HG03354 (cell line): ENCODE measurements around the gene COBL.

ENCODE experiments used
- ATAC-seq: cut with Tn5 transposase; IDR thresholded peaks from one replicate; pipeline ENCODE4 v1.9.1; 2021; ENCODE audit warnings: mild to moderate bottlenecking; ENCODE audit not compliant: unreplicated experiment, poor library complexity, severe bottlenecking

Gene COBL

DNA sequence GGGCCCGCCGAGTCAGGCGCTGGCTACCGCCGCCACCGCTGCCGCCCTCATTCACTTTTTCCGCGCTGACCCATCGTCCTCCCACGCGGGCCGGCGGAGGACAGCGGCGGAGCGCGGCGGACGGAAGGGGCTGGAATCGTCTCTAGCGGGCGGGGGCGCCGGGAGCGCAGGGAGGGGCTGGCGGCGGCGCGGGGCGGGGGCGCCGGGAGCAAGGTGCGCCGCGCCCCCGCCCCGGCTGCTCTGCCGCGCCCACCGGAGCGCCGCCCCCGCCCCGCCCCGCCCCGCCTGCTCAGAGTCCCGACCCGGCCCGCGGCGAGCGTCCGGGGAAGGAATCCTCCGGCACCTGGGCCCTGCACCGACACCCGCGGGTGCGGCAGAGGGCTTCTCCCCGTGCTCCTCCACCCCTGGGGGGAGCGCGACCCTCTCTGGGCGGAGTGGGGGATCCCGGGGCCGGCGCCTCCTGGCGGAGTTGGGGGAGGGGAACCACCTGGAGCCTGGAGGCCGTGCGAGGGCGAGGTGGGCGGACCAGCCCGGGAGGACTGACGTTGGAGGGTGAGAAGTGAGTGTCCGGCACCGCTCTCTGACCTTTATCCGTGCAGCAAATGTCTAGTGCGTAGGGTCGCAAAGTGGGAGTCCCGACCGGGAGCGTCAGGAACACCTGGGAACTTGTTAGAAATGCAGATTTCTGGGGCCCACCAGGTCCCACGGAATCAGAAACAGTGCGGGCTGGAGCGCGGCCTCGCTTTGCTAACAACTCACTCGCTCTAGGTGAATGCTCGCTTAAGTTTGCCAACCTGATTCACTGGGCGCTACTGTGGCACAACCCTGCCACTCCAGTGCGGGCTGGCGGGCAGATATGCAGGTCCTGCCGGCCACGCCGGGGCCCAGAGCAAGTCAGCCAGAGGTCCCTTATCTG is at the start of gene COBL:
Gene COBL, minus strand, starts transcription at position 144 of the 916 bp plus-strand sequence. CDS start 176 bp downstream, outside the sequence.
- ATAC-seq = peak; percentile 22

DNA sequence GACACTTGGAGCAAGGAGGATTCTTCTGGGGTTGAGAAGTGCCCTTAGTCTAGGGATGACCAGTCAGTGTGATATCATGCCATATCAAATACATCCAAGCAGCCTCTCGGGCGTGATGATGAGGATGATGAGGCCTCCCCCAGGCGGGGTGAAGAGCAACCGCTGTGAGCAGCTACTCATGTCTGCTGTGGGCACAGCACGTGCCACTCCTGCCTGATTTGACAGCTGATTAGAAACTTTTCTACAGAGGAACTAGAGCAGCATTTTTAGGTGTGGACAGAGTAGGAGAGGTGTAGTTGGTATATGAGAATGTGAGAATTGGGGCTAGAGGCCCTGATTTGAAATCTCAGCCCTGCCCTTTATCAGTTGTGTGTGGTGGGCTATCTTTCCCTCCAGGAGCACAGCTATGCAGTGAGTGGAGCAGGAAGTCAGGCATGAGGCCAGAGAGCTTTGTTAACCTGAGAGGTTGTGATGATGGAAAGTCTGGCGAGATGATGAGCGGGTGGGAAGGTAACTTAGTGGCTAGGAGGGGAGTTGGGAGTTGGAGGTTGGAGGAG is 49.6 kb upstream of the COBL start:
- no peak for ATAC-seq

- no peak for ATAC-seq
Observed at GRCh38 chr7:51357821-51358220, 41.2 kb upstream of the COBL start.

DNA sequence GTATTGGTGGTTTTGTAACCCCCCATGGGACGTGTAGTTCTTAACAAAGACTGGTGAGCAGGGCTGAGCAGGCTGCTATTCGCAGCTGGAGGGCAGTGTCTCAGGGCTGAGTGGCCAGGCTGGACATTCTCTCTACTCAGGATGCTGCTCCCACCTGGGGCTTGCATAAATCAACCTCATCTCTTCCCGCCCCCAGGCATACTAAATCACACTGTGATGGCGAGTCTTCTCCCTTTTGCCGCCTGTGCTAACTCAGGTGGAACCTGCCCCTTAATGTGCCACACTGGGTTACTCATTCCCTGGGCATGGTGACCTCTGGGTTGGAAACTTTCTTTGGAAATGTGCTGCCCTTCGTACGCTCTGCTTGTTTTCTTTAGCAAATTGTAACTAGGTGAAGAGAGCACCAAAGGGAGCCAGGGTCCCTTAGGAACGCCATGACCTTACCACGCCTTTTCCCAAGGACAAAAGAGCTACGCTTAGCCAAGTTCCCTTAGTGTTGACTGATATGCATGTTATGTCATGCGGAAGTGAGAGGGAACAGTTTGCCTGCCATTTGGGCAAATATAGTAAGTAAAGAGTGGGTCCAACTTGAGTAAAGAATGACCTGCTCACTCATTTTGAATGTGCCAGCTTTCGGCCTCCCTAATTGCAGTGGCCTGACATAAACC is 40.4 kb upstream of the COBL start:
- ATAC-seq = no peak

- ATAC-seq = no peak
Observed at GRCh38 chr7:51354897-51355296, 38.3 kb upstream of the COBL start.

DNA sequence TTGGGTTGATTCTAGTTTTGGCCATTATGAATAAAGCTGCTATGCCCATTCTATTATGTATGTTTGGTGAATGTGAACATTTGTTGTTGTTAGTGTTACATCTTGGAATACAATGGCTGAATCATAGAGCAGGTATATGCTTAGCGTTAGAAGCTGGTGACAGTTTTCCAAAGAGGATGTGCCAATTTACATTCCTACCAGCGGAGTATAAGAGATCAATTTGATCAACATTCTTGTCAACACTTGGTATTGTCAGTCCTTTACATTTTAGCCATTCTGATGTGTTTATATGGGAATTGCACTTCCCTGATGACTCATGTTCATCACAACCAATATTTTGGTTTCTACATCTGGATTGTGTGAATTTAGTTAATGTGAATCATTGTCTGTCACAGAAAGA is 37.8 kb upstream of the COBL start:
- no peak for ATAC-seq

- no peak for ATAC-seq
Observed at GRCh38 chr7:51352174-51353100, 35.8 kb upstream of the COBL start.

- ATAC-seq = no peak
Observed at GRCh38 chr7:51351661-51352060, 35.1 kb upstream of the COBL start.

DNA sequence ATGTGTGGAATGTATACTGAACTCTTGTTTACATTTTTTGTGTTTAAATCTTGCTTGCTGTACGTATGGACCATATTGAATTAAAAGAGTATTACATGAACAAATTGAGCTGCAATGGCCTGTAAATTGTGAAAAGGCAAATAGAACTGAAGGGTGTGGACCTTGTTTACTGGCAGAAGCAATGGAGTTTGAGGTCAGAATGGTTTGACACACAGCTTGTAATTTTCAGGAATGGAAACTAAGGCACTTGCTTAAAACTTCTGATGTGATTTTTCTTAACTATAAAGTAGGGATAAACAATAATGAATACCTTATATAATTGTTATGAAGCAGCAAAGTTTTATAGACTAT is 33.9 kb upstream of the COBL start:
- no peak for ATAC-seq

GRCh38 chr7:51349820-51350545 is 33.4 kb upstream of the COBL start:
- ATAC-seq = no peak

DNA sequence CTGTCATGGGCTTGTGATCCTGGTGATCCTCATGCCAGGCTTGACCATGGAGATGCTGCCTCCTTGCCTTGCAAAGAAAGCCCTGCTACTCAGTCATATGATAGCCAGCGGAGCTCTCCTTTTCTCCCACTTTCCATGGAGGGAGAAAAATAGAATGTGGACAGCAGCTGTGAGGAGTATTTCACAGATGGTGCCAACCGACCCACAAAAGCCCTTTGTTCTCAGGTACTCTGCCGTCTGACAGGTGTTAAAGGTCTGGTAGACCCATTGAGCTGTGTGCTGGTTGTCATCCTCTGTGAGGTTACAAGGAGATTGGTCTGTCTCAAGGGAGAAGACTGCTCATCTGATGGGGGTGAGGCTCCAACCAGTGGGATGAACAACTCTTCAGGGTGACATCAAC is 29.5 kb upstream of the COBL start:
- ATAC-seq = no peak

DNA sequence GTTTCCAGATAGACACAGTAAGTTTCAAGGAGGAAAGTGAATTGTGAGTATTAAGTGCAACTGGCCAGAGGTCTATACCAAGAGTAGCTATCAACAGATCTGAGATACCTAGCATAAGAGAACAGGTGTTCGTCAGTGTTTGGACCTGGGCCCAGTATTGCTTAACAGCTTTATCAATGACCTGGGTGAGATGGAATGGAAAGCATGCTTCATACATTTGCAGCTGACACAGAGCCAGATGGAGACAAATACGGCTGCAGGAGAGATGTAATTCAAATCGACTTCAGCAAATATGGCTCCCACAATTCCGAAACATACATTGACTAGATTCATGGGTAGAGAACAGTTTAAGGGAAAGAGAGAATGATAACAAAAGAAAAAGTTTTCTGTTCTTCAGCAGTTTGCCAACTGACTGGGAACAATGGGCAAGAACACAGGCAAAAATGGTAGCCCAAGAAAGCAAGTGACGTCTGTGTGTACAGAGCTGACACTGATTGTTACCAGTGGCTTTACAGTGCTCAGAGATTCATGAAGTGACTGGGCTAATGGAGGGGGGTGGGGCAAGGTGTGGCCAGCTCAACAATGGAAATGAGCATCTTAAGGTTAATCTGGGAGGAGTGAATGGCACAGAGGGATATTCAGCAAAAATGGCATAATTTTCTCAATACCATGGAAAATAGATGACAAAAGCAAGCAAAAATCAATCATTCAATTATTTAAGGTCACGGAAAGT is 28.0 kb upstream of the COBL start:
- ATAC-seq = no peak

DNA sequence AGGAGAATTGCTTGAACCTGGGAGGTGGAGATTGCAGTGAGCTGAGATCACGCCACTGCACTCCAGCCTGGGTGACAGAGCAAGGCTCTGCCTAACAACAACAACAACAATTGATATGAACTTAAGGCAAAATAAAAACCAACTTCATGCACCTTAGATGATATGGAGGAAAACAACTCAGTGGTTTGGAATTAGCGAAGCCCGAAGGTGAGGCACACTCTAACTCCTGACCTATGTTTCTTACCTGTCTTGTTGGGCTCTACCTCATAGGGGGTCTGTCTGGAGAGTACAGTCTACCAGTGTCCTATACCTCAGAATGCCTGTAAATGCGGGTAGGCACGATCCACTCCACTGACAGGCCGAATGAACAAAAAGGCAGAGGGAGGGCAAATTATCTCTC is 24.3 kb upstream of the COBL start:
- ATAC-seq = no peak

DNA sequence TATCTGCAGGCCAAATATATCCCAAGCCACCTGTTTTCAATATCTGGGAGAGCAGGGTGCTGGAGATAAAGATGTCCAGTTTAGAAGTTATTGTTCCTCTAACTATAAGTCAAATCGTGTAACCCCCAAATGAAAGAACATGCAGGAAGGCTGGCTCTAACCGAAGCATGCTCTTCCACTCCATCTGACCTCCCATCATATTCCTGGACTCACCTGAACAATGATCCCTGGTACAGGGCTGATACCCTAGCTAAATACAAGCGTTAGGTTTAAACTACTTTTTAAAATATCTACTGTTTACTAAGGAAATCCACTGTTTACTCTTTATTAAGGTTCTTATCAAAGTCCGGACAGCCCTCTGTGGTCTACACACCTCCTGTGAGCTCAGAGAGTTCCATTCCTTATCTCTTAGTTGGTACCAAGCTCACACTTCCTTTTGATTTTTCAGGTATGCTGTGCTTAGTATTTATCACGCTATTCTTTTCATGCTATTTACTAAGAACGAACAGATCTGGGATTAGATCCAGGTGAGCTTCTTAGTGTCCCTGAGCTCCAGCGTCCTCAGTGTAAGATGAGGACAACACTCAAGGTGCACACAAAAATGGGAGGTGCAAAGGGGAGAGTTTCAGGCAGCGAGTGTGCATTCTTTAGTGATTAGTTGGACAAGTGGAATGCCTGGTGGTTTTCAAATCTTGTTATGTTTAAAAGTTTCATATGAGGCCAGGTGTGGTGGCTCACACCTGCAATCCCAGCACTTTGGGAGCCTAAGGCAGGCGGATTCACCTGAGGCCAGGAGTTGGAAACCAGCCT is 23.6 kb upstream of the COBL start:
- ATAC-seq = no peak

GRCh38 chr7:51335057-51335456 is 18.4 kb upstream of the COBL start:
- no peak for ATAC-seq

DNA sequence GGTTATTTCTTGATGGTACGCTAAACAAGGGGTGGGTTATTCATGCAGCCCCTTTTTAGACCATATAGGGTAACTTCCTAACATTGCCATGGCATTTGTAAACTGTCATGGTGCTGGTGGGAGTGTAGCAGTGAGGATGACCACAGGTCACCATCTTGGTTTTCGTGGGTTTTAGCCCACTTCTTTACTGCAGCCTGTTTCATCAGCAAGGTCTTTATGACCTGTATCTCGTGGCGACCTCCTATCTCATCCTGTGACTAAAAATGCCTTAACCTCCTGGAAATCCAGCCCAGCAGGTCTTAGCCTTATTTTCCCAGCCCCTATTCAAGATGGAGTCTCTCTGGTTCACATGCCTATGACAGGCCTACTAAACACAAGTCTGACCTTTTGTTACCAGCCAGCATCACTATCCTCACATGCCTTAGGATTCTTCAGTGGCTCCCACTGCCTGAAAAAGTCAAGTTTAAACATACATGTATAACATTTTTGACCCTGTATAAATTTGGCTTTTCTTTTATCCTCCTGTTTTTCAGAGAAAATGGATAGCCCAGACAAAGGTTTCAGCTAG is 13.2 kb upstream of the COBL start:
- ATAC-seq = no peak

DNA sequence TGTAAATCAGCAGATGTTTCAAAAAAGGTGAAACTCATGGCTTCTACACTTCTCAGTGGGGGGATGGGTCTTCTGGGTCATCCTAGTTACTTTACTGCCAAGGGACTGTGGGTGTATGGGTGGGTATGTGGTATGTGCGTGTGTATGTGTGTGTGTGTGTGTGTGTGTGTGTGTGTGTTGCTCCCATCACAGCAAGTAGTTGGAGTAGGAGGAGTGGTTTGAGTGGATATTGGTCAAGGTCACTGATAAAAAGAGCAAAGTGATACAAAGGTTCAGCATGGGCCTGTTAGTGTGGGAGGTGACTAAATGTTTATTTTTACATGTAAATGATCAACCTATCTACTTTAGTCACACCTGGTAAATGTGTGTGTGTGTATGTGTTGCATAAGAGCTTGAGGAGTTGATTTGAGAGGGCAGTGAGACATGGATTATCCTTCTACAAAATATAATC is 11.8 kb upstream of the COBL start:
- no peak for ATAC-seq
